Peyer's patch (tissue), 4 donors: ENCODE measurements around the gene ARHGAP19. TPM values are rescaled to one million over a fixed set of nuclear protein-coding genes. Genes with fewer than 3 reads are reported as not detected.

Source experiments
- DNase-seq, 3 donors: peaks; one replicate each; pipeline ENCODE4 v3.0.0-alpha.2; 2017 to 2019
- H3K27ac ChIP-seq, 4 donors: fragments of 200-600 bp; sonication (generic); one replicate each; pipeline ENCODE4 v1.5.1; 2016 to 2019
- H3K27me3 ChIP-seq, 2 donors: fragments of 200-600 bp; sonication (generic); one replicate each; pipeline ENCODE4 v1.5.1; 2019
- H3K36me3 ChIP-seq, 3 donors: fragments of 200-600 bp; sonication (generic); one replicate each; pipeline ENCODE4 v1.5.1; 2016 to 2019
- H3K4me1 ChIP-seq, 4 donors: fragments of 200-600 bp; sonication (generic); one replicate each; pipeline ENCODE4 v1.5.1; 2016 to 2019
- H3K4me3 ChIP-seq, 4 donors: fragments of 200-600 bp; sonication (generic); 1 replicate in 3 of 4; 2 replicates in 1 of 4; pipeline ENCODE4 v1.5.1; 2016 to 2019; ENCODE audit warnings: mild to moderate bottlenecking in 1 of 4
- H3K9me3 ChIP-seq, 4 donors: fragments of 200-600 bp; sonication (generic); one replicate each; pipeline ENCODE4 v1.5.1; 2016 to 2019; ENCODE audit warnings: mild to moderate bottlenecking in 1 of 4
- CTCF ChIP-seq, 6 experiments: fragments of 450-650 bp in 4 of 6; fragments of 200-600 bp in 2 of 6; sonication (generic) in 1 of 6; IDR thresholded peaks; one replicate each; pipeline ENCODE4 v1.5.1; 2017 to 2019; ENCODE audit warnings: antibody characterized with exemption in 6 of 6, mild to moderate bottlenecking in 3 of 6, moderate library complexity in 1 of 6
- POLR2A ChIP-seq, 2 donors: fragments of 450-650 bp; IDR thresholded peaks; one replicate each; pipeline ENCODE4 v1.5.1; 2017; ENCODE audit warnings: antibody characterized with exemption in 2 of 2, mild to moderate bottlenecking in 2 of 2, moderate library complexity in 2 of 2
- total RNA-seq, 4 donors: library from RNA; depleted of rRNA; stranded (reverse); fragments of >200 nt; gene quantifications; one replicate each; pipeline ENCODE4 v1.1.0, GENCODE V29; 2016

The ARHGAP19 gene
- total RNA-seq, 4 donors from 2014 or later = 4.9 to 28.9 (median 7.3) TPM

GRCh38 chr10:97203220-97203619 lies 89.2 kb downstream of the ARHGAP19 start:
- Histone ChIP-seq H3K4me1 (no peaks in the 10 kb centered on the region), H3K36me3 (no peaks in the 10 kb centered on the region), H3K27ac (no peak overlapping the region), H3K9me3 (no peaks in the 10 kb centered on the region), H3K4me3 (no peak overlapping the region), H3K27me3 (no peaks in the 10 kb centered on the region)
- DNase-seq = no peak
- TF ChIP-seq POLR2A (IDR thresholded peaks at IDR 0.05) (no peak), CTCF (IDR thresholded peaks at IDR 0.05) (no peak)

- H3K9me3 ChIP-seq = no peaks in the 10 kb centered on the region
- H3K27ac ChIP-seq = no peak overlapping the region
- H3K4me3 ChIP-seq = no peak overlapping the region
- peaks cover 0 to 6% of the 10 kb centered on the region in 2 donors for H3K27me3 ChIP-seq
- H3K4me1 ChIP-seq = peaks cover 0 to 9% (median 0%) of the 10 kb centered on the region in 4 donors
- TF ChIP-seq POLR2A (IDR thresholded peaks at IDR 0.05) (no peak), CTCF (IDR thresholded peaks at IDR 0.05) (no peak)
- no peaks in the 10 kb centered on the region for H3K36me3 ChIP-seq
- DNase-seq = peak in 1 of 3 donors; percentile 45
Observed at GRCh38 chr10:97200616-97201015, 91.8 kb downstream of the ARHGAP19 start.

GRCh38 chr10:97199152-97199551 lies 93.3 kb downstream of the ARHGAP19 start:
- Histone ChIP-seq H3K36me3 (no peaks in the 10 kb centered on the region), H3K27ac (no peak overlapping the region), H3K4me3 (no peak overlapping the region), H3K9me3 (no peaks in the 10 kb centered on the region), H3K4me1 (peaks cover 0 to 11% (median 0%) of the 10 kb centered on the region in 4 donors), H3K27me3 (peaks cover 0 to 7% of the 10 kb centered on the region in 2 donors)
- DNase-seq = no peak
- no peak for TF ChIP-seq CTCF (IDR thresholded peaks at IDR 0.05)
- TF ChIP-seq POLR2A (IDR thresholded peaks at IDR 0.05) = no peak

GRCh38 chr10:97197030-97197500 lies 95.4 kb downstream of the ARHGAP19 start:
- no peak overlapping the region for H3K27ac ChIP-seq
- H3K36me3 ChIP-seq = no peaks in the 10 kb centered on the region
- H3K4me3 ChIP-seq = no peak overlapping the region
- no peaks in the 10 kb centered on the region for H3K9me3 ChIP-seq
- TF ChIP-seq CTCF (IDR thresholded peaks at IDR 0.05) = no peak
- TF ChIP-seq POLR2A (IDR thresholded peaks at IDR 0.05) = no peak
- peaks cover 0 to 11% (median 0%) of the 10 kb centered on the region in 4 donors for H3K4me1 ChIP-seq
- H3K27me3 ChIP-seq = peaks cover 0 to 7% of the 10 kb centered on the region in 2 donors
- no peak for DNase-seq

- H3K4me3 ChIP-seq = peak overlapping the region; percentile 38 to 55 (median 50)
- no peak overlapping the region for H3K27ac ChIP-seq
- no peaks in the 10 kb centered on the region for H3K9me3 ChIP-seq
- TF ChIP-seq CTCF (IDR thresholded peaks at IDR 0.05) (peak; percentile 21 to 75 (median 50)), POLR2A (IDR thresholded peaks at IDR 0.05) (no peak)
- H3K36me3 ChIP-seq = no peaks in the 10 kb centered on the region
- H3K27me3 ChIP-seq = peaks cover 0 to 7% of the 10 kb centered on the region in 2 donors
- H3K4me1 ChIP-seq = peaks cover 0 to 11% (median 0%) of the 10 kb centered on the region in 4 donors
- DNase-seq = peak in 2 of 3 donors; percentile 62 to 81
Observed at GRCh38 chr10:97196223-97197029, 96.0 kb downstream of the ARHGAP19 start.
